22Rv1 (cell line): ENCODE measurements around the gene TIGD1.

ENCODE experiments used
- ZFX ChIP-seq: fragments of 450-650 bp; IDR thresholded peaks from 2 replicates; pipeline ENCODE4 v1.6.1; 2017; ENCODE audit warnings: antibody characterized with exemption, borderline replicate concordance
- TF ChIP-seq, protein P1 (sequence below): fragments of 450-650 bp; IDR thresholded peaks from 2 replicates; pipeline ENCODE4 v1.5.1; 2017; ENCODE audit warnings: mild to moderate bottlenecking

DNA sequence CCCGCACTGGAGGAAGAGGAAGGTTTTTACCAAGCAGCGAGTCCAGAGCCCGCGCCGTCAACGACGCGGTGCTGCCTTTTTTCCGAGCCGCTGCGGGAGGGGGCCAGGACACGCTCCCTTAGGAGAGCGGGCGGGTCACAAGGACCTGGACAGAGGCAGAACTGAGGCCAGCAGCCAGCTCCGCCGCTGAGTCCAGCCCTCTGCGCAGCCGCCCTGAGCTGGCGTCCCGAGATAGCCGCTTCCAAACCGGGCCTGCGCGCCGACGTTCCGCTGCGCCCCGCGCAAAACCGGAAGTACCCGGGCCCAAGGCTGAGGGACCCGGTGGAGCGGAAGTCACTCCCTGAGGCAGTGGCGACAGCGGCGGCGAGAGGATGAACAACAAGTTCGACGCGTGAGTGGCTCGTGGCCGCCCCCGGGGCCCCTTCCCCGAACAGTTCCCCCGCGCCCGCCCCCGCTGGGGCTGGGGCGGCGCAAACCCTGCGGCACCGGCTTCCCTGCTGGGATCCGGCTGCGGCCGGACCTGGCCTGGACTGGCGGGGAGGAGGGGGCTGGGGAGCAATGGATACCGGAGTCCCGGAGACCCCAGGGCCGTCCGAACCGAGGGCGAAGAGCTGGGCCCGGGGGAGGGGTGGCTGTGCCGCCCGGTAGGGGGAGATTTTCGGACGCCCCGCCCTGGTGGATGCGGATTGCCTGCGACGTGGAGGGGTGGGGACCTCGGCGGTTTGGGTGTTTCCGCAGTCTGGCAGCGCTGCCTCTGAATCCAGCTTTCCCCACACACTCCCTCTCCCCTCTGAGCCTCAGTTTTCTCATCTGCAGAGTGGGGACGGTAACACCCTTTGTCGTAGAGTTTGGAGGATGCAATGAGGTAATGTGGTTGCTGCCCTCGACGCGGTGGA, at the start of gene TIGD1, which contains the start of gene EIF4E2:
- TF ChIP-seq, protein P1, sequence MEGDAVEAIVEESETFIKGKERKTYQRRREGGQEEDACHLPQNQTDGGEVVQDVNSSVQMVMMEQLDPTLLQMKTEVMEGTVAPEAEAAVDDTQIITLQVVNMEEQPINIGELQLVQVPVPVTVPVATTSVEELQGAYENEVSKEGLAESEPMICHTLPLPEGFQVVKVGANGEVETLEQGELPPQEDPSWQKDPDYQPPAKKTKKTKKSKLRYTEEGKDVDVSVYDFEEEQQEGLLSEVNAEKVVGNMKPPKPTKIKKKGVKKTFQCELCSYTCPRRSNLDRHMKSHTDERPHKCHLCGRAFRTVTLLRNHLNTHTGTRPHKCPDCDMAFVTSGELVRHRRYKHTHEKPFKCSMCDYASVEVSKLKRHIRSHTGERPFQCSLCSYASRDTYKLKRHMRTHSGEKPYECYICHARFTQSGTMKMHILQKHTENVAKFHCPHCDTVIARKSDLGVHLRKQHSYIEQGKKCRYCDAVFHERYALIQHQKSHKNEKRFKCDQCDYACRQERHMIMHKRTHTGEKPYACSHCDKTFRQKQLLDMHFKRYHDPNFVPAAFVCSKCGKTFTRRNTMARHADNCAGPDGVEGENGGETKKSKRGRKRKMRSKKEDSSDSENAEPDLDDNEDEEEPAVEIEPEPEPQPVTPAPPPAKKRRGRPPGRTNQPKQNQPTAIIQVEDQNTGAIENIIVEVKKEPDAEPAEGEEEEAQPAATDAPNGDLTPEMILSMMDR, result peak; percentile 48
- TF ChIP-seq ZFX, result no peak
